ENCODE results near the gene GPR143. TPM values are rescaled to one million over a fixed set of nuclear protein-coding genes. Genes with fewer than 3 reads are reported as not detected.

The GPR143 gene
- total and polyA plus RNA-seq, 10 donors: 0.17 TPM; not detected in 9

DNA sequence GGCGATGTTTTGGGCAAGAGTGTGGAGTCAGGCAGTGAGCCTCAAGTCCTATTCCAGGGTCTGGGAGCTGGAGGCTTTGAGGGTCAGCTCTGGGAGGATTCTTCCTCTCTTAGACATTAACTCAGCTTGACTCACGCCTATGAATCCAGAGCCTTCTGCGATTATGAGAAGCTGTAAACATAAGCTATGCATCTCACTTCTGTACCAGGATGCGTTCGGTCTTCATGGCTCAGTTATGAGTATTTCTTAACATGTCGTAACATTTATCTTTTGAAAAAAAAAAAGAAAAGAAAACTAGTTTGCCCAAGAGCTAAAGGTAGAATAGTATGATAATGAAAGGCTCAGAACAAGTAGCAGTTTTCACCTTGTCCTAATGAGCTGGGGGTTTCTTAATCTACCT lies 25.2 kb upstream of the GPR143 start:
- 81 to 94% (median 87%) methylated on average over 6 of the region's 6 CpGs for WGBS, 5 donors

DNA sequence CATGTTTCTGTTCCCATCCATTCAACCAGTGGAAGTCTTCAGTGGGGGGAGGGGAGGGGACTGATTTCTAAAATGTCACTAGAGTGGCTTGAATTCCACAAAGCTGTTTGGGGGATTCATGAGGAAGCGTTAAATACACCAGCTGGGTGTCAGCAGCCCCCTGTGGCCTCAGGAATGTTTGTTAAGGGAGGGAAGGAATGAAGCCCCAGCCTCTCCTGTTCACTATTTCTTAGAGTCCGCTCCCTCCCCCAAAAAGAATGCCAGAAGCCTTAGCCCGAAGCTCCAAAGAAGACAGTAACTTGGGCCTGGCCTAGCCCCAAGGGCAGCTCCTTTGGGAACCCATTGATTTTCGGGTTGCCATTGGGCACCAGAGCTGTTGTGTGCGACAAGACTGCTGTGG lies 23.9 kb upstream of the GPR143 start:
- WGBS, 5 donors: 50 to 72% (median 66%) methylated on average over 2 to 5 of the region's 5 CpGs
- peak; percentile 23 for DNase-seq
- intact Hi-C loops (cut with DNase I; ENCODE audit: low total_unique reads): no loop called here
- Histone ChIP-seq H3K27me3 (replicated peaks in 1 of 7) (peaks cover 0 to 52% (median 21%) of the 10 kb centered on the region in 7 donors), H3K9me3 (no peaks in the 10 kb centered on the region), H3K27ac (no peak overlapping the region), H3K4me3 (no peak overlapping the region), H3K4me1 (peaks cover 0 to 16% (median 3%) of the 10 kb centered on the region in 6 donors), H3K36me3 (no peaks in the 10 kb centered on the region)
- TF ChIP-seq, protein P1, sequence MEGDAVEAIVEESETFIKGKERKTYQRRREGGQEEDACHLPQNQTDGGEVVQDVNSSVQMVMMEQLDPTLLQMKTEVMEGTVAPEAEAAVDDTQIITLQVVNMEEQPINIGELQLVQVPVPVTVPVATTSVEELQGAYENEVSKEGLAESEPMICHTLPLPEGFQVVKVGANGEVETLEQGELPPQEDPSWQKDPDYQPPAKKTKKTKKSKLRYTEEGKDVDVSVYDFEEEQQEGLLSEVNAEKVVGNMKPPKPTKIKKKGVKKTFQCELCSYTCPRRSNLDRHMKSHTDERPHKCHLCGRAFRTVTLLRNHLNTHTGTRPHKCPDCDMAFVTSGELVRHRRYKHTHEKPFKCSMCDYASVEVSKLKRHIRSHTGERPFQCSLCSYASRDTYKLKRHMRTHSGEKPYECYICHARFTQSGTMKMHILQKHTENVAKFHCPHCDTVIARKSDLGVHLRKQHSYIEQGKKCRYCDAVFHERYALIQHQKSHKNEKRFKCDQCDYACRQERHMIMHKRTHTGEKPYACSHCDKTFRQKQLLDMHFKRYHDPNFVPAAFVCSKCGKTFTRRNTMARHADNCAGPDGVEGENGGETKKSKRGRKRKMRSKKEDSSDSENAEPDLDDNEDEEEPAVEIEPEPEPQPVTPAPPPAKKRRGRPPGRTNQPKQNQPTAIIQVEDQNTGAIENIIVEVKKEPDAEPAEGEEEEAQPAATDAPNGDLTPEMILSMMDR (IDR thresholded peaks at IDR 0.05 in 8 of 11, conservative IDR thresholded peaks at IDR 0.05 in 3 of 11): no peak
- TF ChIP-seq POLR2A (IDR thresholded peaks at IDR 0.05) (no peak), POLR2AphosphoS5 (IDR thresholded peaks at IDR 0.05) (no peak)

More for the DNA sequence above, 25.2 kb upstream of the GPR143 start:
- peaks cover 0 to 11% (median 0%) of the 10 kb centered on the region in 8 donors for H3K9me3 ChIP-seq
- H3K27ac ChIP-seq: no peak overlapping the region
- TF ChIP-seq POLR2A (IDR thresholded peaks at IDR 0.05): no peak
- TF ChIP-seq, protein P1 (IDR thresholded peaks at IDR 0.05 in 8 of 11, conservative IDR thresholded peaks at IDR 0.05 in 3 of 11): no peak
- peak; percentile 11 for DNase-seq
- H3K4me3 ChIP-seq: no peak overlapping the region
- H3K27me3 ChIP-seq (replicated peaks in 1 of 7): peaks cover 0 to 39% (median 20%) of the 10 kb centered on the region in 7 donors
- H3K36me3 ChIP-seq: no peaks in the 10 kb centered on the region
- peaks cover 0 to 11% (median 3%) of the 10 kb centered on the region in 6 donors for H3K4me1 ChIP-seq
- intact Hi-C loops (cut with DNase I; ENCODE audit: low total_unique reads): no loop called here

DNA sequence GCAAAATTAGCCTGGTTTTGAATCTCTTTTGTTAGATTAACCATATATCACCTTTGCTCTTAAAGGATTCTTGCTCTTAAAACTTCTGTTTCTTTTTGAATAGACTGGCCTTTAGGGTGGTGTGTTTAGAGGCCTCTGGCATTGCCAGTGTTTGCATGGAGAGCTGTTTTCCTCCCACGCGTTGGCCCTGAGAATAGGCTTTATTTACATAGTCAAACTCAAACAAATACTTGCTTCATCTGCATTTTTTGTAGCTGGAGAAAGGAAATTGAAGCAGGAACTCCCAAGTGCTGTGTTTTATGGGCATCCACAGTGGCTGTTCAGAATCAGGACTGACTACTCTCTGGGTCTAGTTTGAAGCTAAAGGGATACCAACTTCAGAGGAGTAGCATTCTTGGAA lies 23.3 kb upstream of the GPR143 start:
- intact Hi-C loops (cut with DNase I; ENCODE audit: low total_unique reads): no loop called here
- 21 to 38% (median 31%) methylated on average over 2 of the region's 2 CpGs for WGBS, 5 donors
- Histone ChIP-seq H3K9me3 (no peaks in the 10 kb centered on the region), H3K4me3 (no peak overlapping the region), H3K27ac (no peak overlapping the region), H3K27me3 (replicated peaks in 1 of 7) (peaks cover 0 to 53% (median 21%) of the 10 kb centered on the region in 7 donors), H3K4me1 (peaks cover 0 to 16% (median 3%) of the 10 kb centered on the region in 6 donors), H3K36me3 (no peaks in the 10 kb centered on the region)
- peak; percentile 8 for DNase-seq
- TF ChIP-seq POLR2AphosphoS5 (IDR thresholded peaks at IDR 0.05) (no peak), POLR2A (IDR thresholded peaks at IDR 0.05) (no peak)

DNA sequence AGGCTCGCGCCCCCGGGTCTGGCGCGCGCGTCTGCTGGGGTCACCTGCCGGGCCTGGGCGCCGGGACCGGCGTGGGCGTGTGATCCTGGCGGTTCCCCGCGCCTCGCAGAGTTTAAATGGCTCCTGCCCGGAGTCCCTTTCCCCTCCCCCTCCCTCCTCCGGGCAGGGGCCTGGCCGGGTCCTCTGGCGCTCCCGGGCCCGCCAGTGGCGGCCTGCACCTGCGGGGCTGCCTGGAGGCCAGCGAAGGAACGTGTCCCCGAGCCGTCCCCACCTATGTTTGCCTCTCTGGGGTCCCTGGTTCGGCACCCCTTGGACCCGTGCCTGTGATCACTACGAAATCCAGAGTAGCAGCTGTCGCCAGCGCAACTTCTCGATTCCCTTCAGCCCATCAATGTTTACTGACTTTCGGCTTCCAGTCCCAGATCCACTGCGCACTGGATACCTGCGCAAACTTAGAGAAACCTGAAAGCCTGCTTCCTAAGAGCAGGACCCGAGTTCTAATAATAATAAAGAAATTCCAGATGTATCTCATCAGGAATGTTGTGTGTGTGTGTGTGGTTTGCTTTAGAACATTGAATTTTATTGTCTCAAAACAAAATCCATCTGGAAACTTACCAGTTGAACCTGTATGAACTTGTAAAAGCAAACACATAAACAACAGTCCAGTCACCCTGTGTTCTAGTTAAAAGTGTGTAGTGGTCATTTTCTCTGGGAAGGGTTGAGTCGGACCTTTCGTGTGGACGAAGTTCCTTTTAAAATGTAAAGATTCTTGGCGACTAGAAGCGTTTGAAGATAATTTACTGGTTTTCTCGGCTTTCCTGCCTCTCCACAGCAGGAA lies 21.4 kb upstream of the GPR143 start:
- peaks cover 0 to 16% (median 3%) of the 10 kb centered on the region in 6 donors for H3K4me1 ChIP-seq
- peaks cover 0 to 53% (median 21%) of the 10 kb centered on the region in 7 donors for H3K27me3 ChIP-seq (replicated peaks in 1 of 7)
- TF ChIP-seq POLR2AphosphoS5 (IDR thresholded peaks at IDR 0.05) (no peak), POLR2A (IDR thresholded peaks at IDR 0.05) (no peak)
- TF ChIP-seq, protein P1 (IDR thresholded peaks at IDR 0.05 in 8 of 11, conservative IDR thresholded peaks at IDR 0.05 in 3 of 11): no peak
- 3 to 27% (median 5%) methylated on average over 15 to 45 of the region's 45 CpGs for WGBS, 5 donors
- peak overlapping the region in 7 of 8 donors; percentile 22 to 67 (median 36) for H3K4me3 ChIP-seq
- H3K9me3 ChIP-seq: no peaks in the 10 kb centered on the region
- H3K36me3 ChIP-seq: no peaks in the 10 kb centered on the region
- peak; percentile 62 for DNase-seq
- H3K27ac ChIP-seq: no peak overlapping the region
- intact Hi-C loops (cut with DNase I; ENCODE audit: low total_unique reads): no loop called here
